Activated T-cell treated with anti-CD3 and anti-CD28 coated beads, Interleukin-2, amount 50 U/mL, for 4 hours (primary cell): ENCODE results near the gene TSSC4. TPM values are rescaled to one million over a fixed set of nuclear protein-coding genes. Genes with fewer than 3 reads are reported as not detected.

ENCODE experiments used
- ATAC-seq, 2 donors: fragments of 200-7000 bp; cut with Tn5 transposase; one replicate each; pipeline ENCODE4 v1.10.0; 2021
- DNase-seq: peaks from one replicate; pipeline ENCODE4 v3.0.0-alpha.2; 2020
- H3K27me3 Mint-ChIP-seq: one replicate; pipeline ENCODE4 v1.8.0; 2021; ENCODE audit warnings: low read depth, mixed read lengths
- H3K36me3 Mint-ChIP-seq: one replicate; pipeline ENCODE4 v1.8.0; 2022; ENCODE audit warnings: mixed read lengths; ENCODE audit not compliant: insufficient read depth
- H3K4me1 Mint-ChIP-seq: one replicate; pipeline ENCODE4 v1.8.0; 2021; ENCODE audit warnings: low read depth, mixed read lengths
- H3K4me3 Mint-ChIP-seq: one replicate; pipeline ENCODE4 v1.8.0; 2021; ENCODE audit warnings: mild to moderate bottlenecking, moderate library complexity, mixed read lengths
- H3K9me3 Mint-ChIP-seq: one replicate; pipeline ENCODE4 v1.8.0; 2021; ENCODE audit warnings: mixed read lengths
- total RNA-seq, 3 donors: library from RNA; stranded (reverse); gene quantifications; one replicate each; pipeline ENCODE4 v1.2.1, GENCODE V29; 2021

Gene TSSC4
- total RNA-seq, 3 donors from 2014 or later, result 119 to 127 (median 122) TPM

GRCh38 chr11:2452321-2453012 lies 51.9 kb downstream of the TSSC4 start:
- no peak overlapping the region for H3K4me3 Mint-ChIP-seq
- ATAC-seq (no peak), DNase-seq (no peak)

GRCh38 chr11:2453436-2453835 lies 52.9 kb downstream of the TSSC4 start:
- H3K4me3 Mint-ChIP-seq, result no peak overlapping the region
- H3K27me3 Mint-ChIP-seq, result peaks cover 2% of the 10 kb centered on the region
- H3K4me1 Mint-ChIP-seq, result peaks cover 3% of the 10 kb centered on the region
- DNase-seq (no peak), ATAC-seq (no peak)
- no peaks in the 10 kb centered on the region for H3K9me3 Mint-ChIP-seq
- H3K36me3 Mint-ChIP-seq, result no peaks in the 10 kb centered on the region

More at GRCh38 chr11:2452321-2453012, 51.9 kb downstream of the TSSC4 start:
- Mint-ChIP-seq H3K27me3 (peaks cover 2% of the 10 kb centered on the region), H3K36me3 (no peaks in the 10 kb centered on the region), H3K4me1 (peaks cover 6% of the 10 kb centered on the region), H3K9me3 (no peaks in the 10 kb centered on the region)

Other genes with a start within 250 kb of the TSSC4 start
- not detected for gene INS, start 239.5 kb upstream of the TSSC4 start, total RNA-seq
- gene TH, start 228.9 kb upstream of the TSSC4 start, total RNA-seq, result not detected
- 1 to 10 TPM; 1.2 to 2.4 (median 1.7) TPM for gene ASCL2, start 130.2 kb upstream of the TSSC4 start, total RNA-seq
- 1 to 10 TPM; 1.3 to 2.9 (median 1.8) TPM for gene C11orf21, start 98.8 kb upstream of the TSSC4 start, total RNA-seq
- gene TSPAN32, start 98.7 kb upstream of the TSSC4 start, total RNA-seq, result 1 to 10 TPM; 2.9 to 4.6 (median 4.3) TPM
- 100 to 1,000 TPM; 205 to 227 (median 209) TPM for gene CD81, start 23.4 kb upstream of the TSSC4 start, total RNA-seq
- not detected for gene TRPM5, start 43.8 kb downstream of the TSSC4 start, total RNA-seq
- 1 to 10 TPM; 2.3 to 3.0 (median 2.8) TPM for gene KCNQ1, start 44.3 kb downstream of the TSSC4 start, total RNA-seq